Measurements from ENCODE around the gene VWA5A.

Gene VWA5A

GRCh38 chr11:124080327-124081001 lies 34.8 kb upstream of the VWA5A start:
- no peak overlapping the region for H3K4me3 Mint-ChIP-seq
- no peak for DNase-seq (ENCODE audit: low spot score)
- no peak overlapping the region for H3K27ac Mint-ChIP-seq
- no peaks in the 10 kb centered on the region for H3K36me3 Mint-ChIP-seq (ENCODE audit: low read depth)
- no peaks in the 10 kb centered on the region for H3K9me3 Mint-ChIP-seq
- H3K4me1 Mint-ChIP-seq (ENCODE audit: low read depth) = peaks cover 5% of the 10 kb centered on the region
- H3K27me3 Mint-ChIP-seq (ENCODE audit: low read depth) = peaks cover 29% of the 10 kb centered on the region

- Mint-ChIP-seq H3K9me3 (no peaks in the 10 kb centered on the region), H3K27me3 (ENCODE audit: low read depth) (peaks cover 25% of the 10 kb centered on the region), H3K36me3 (ENCODE audit: low read depth) (no peaks in the 10 kb centered on the region), H3K4me3 (no peak overlapping the region), H3K27ac (no peak overlapping the region), H3K4me1 (ENCODE audit: low read depth) (peaks cover 1% of the 10 kb centered on the region)
- DNase-seq (ENCODE audit: low spot score) = no peak
Observed at GRCh38 chr11:124081483-124081882, 33.8 kb upstream of the VWA5A start.

- Mint-ChIP-seq H3K4me3 (no peak overlapping the region), H3K9me3 (no peaks in the 10 kb centered on the region), H3K4me1 (ENCODE audit: low read depth) (no peaks in the 10 kb centered on the region), H3K27me3 (ENCODE audit: low read depth) (peaks cover 21% of the 10 kb centered on the region), H3K36me3 (ENCODE audit: low read depth) (no peaks in the 10 kb centered on the region), H3K27ac (no peak overlapping the region)
- no peak for DNase-seq (ENCODE audit: low spot score)
Observed at GRCh38 chr11:124082371-124082770, 32.9 kb upstream of the VWA5A start.

GRCh38 chr11:124085583-124085982 lies 29.7 kb upstream of the VWA5A start:
- H3K4me3 Mint-ChIP-seq = no peak overlapping the region
- H3K27me3 Mint-ChIP-seq (ENCODE audit: low read depth) = peaks cover 11% of the 10 kb centered on the region
- DNase-seq (ENCODE audit: low spot score) = no peak

GRCh38 chr11:124085997-124086846 lies 29.0 kb upstream of the VWA5A start:
- no peak overlapping the region for H3K27ac Mint-ChIP-seq
- no peak overlapping the region for H3K4me3 Mint-ChIP-seq
- H3K9me3 Mint-ChIP-seq = no peaks in the 10 kb centered on the region

More at GRCh38 chr11:124085583-124085982, 29.7 kb upstream of the VWA5A start:
- Mint-ChIP-seq H3K36me3 (ENCODE audit: low read depth) (no peaks in the 10 kb centered on the region), H3K9me3 (no peaks in the 10 kb centered on the region), H3K27ac (no peak overlapping the region), H3K4me1 (ENCODE audit: low read depth) (no peaks in the 10 kb centered on the region)

DNA sequence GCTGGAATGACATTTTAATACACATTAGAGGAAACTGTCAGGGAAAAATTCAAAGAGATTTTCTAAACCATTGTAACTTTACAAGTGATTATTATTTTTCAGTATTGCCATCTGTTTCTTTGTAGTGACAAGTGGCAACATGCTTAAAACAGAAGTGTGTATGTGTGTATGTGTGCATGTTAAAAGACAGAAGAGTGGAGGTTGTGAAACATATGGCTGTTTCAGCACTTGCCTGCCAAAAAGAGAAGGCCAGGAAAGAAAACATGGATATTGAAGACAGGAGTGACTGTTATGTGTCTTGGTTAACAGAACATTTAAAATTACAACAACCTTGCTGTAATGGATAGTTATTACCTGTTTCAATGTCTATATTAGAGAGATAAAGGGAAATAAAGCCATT lies 24.3 kb upstream of the VWA5A start:
- Mint-ChIP-seq H3K27ac (no peak overlapping the region), H3K27me3 (ENCODE audit: low read depth) (peaks cover 13% of the 10 kb centered on the region), H3K4me3 (no peak overlapping the region), H3K9me3 (no peaks in the 10 kb centered on the region), H3K36me3 (ENCODE audit: low read depth) (no peaks in the 10 kb centered on the region), H3K4me1 (ENCODE audit: low read depth) (no peaks in the 10 kb centered on the region)
- DNase-seq (ENCODE audit: low spot score) = no peak

More at GRCh38 chr11:124085997-124086846, 29.0 kb upstream of the VWA5A start:
- H3K4me1 Mint-ChIP-seq (ENCODE audit: low read depth) = no peaks in the 10 kb centered on the region
- H3K36me3 Mint-ChIP-seq (ENCODE audit: low read depth) = no peaks in the 10 kb centered on the region
- no peak for DNase-seq (ENCODE audit: low spot score)
- H3K27me3 Mint-ChIP-seq (ENCODE audit: low read depth) = peaks cover 13% of the 10 kb centered on the region

- no peak overlapping the region for H3K27ac Mint-ChIP-seq
- H3K36me3 Mint-ChIP-seq (ENCODE audit: low read depth) = no peaks in the 10 kb centered on the region
- H3K4me3 Mint-ChIP-seq = no peak overlapping the region
- no peaks in the 10 kb centered on the region for H3K4me1 Mint-ChIP-seq (ENCODE audit: low read depth)
- H3K9me3 Mint-ChIP-seq = no peaks in the 10 kb centered on the region
- H3K27me3 Mint-ChIP-seq (ENCODE audit: low read depth) = peaks cover 17% of the 10 kb centered on the region
- no peak for DNase-seq (ENCODE audit: low spot score)
Observed at GRCh38 chr11:124093330-124093729, 21.9 kb upstream of the VWA5A start.

GRCh38 chr11:124094731-124095130 lies 20.5 kb upstream of the VWA5A start:
- Mint-ChIP-seq H3K9me3 (no peaks in the 10 kb centered on the region), H3K36me3 (ENCODE audit: low read depth) (no peaks in the 10 kb centered on the region), H3K4me3 (no peak overlapping the region), H3K27me3 (ENCODE audit: low read depth) (peaks cover 21% of the 10 kb centered on the region), H3K4me1 (ENCODE audit: low read depth) (no peaks in the 10 kb centered on the region), H3K27ac (no peak overlapping the region)
- no peak for DNase-seq (ENCODE audit: low spot score)

DNA sequence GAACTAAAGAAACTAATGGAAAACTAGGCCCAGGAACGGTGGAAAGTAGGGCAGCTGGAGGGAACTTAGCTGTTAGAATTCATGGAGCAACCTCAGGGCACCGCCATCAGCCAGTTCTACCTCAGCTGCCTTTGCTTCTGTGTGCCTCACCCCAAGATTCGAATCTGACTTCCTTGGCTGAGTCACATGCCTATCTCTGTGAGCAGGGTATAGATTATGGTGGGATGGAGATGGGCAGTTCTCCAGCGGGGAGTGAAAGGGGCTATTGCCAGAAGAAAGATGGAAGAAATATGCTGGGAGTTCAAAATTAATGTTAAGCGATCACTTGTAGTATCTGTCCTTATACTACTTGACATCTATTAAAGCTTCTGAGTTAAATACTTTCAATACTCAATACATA lies 18.9 kb upstream of the VWA5A start:
- DNase-seq (ENCODE audit: low spot score) = no peak
- Mint-ChIP-seq H3K4me3 (no peak overlapping the region), H3K4me1 (ENCODE audit: low read depth) (no peaks in the 10 kb centered on the region), H3K27ac (no peak overlapping the region), H3K36me3 (ENCODE audit: low read depth) (no peaks in the 10 kb centered on the region), H3K9me3 (no peaks in the 10 kb centered on the region), H3K27me3 (ENCODE audit: low read depth) (peaks cover 20% of the 10 kb centered on the region)

DNA sequence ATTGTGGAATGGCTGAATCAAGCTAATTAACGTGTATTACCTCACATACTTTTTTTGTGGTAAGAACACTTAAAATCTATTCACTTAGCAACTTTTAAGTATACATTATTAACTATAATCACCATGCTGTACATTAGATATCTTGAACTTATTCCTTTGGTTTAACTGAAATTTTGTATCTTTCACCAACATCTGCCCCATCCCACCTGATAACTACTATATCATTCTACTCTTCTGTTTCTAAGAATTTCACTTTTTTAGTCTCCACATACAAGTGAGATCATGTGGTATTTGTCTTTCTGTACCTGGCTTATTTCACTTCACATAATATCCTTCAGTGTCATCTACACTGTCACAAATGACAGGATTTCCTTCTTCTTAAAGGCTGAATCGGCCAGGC lies 17.1 kb upstream of the VWA5A start:
- H3K4me3 Mint-ChIP-seq = no peak overlapping the region
- no peaks in the 10 kb centered on the region for H3K9me3 Mint-ChIP-seq
- H3K27ac Mint-ChIP-seq = no peak overlapping the region
- H3K27me3 Mint-ChIP-seq (ENCODE audit: low read depth) = peaks cover 20% of the 10 kb centered on the region
- no peaks in the 10 kb centered on the region for H3K4me1 Mint-ChIP-seq (ENCODE audit: low read depth)
- no peaks in the 10 kb centered on the region for H3K36me3 Mint-ChIP-seq (ENCODE audit: low read depth)
- no peak for DNase-seq (ENCODE audit: low spot score)

- H3K36me3 Mint-ChIP-seq (ENCODE audit: low read depth) = no peaks in the 10 kb centered on the region
- H3K4me3 Mint-ChIP-seq = no peak overlapping the region
- H3K27me3 Mint-ChIP-seq (ENCODE audit: low read depth) = peaks cover 23% of the 10 kb centered on the region
- no peaks in the 10 kb centered on the region for H3K9me3 Mint-ChIP-seq
- no peak for DNase-seq (ENCODE audit: low spot score)
- H3K4me1 Mint-ChIP-seq (ENCODE audit: low read depth) = no peaks in the 10 kb centered on the region
- no peak overlapping the region for H3K27ac Mint-ChIP-seq
Observed at GRCh38 chr11:124101737-124102136, 13.5 kb upstream of the VWA5A start.

GRCh38 chr11:124108156-124108555 lies 7.1 kb upstream of the VWA5A start:
- no peak for DNase-seq (ENCODE audit: low spot score)
- Mint-ChIP-seq H3K36me3 (ENCODE audit: low read depth) (no peaks in the 10 kb centered on the region), H3K9me3 (no peaks in the 10 kb centered on the region), H3K27ac (no peak overlapping the region), H3K4me1 (ENCODE audit: low read depth) (peaks cover 1% of the 10 kb centered on the region), H3K27me3 (ENCODE audit: low read depth) (peaks cover 40% of the 10 kb centered on the region), H3K4me3 (no peak overlapping the region)

GRCh38 chr11:124109377-124109776 lies 5.9 kb upstream of the VWA5A start:
- H3K36me3 Mint-ChIP-seq (ENCODE audit: low read depth) = no peaks in the 10 kb centered on the region
- DNase-seq (ENCODE audit: low spot score) = no peak
- H3K9me3 Mint-ChIP-seq = no peaks in the 10 kb centered on the region
- H3K27me3 Mint-ChIP-seq (ENCODE audit: low read depth) = peaks cover 39% of the 10 kb centered on the region
- no peak overlapping the region for H3K4me3 Mint-ChIP-seq
- no peak overlapping the region for H3K27ac Mint-ChIP-seq
- peaks cover 6% of the 10 kb centered on the region for H3K4me1 Mint-ChIP-seq (ENCODE audit: low read depth)

GRCh38 chr11:124110201-124110600 lies 5.0 kb upstream of the VWA5A start:
- Mint-ChIP-seq H3K4me1 (ENCODE audit: low read depth) (peaks cover 12% of the 10 kb centered on the region), H3K27me3 (ENCODE audit: low read depth) (peaks cover 37% of the 10 kb centered on the region), H3K4me3 (no peak overlapping the region), H3K9me3 (no peaks in the 10 kb centered on the region), H3K36me3 (ENCODE audit: low read depth) (no peaks in the 10 kb centered on the region), H3K27ac (no peak overlapping the region)
- DNase-seq (ENCODE audit: low spot score) = no peak
